GM19372 (cell line): ENCODE results near the gene GJD3.

Source experiments
- ATAC-seq: cut with Tn5 transposase; IDR thresholded peaks from one replicate; pipeline ENCODE4 v1.9.1; 2021; ENCODE audit warnings: mild to moderate bottlenecking, low read depth, moderate library complexity; ENCODE audit not compliant: unreplicated experiment

GJD3 gene

GRCh38 chr17:40343219-40344119, 21.1 kb downstream of the GJD3 start:
- ATAC-seq = no peak

- ATAC-seq = no peak
Observed at GRCh38 chr17:40342504-40343218, 21.9 kb downstream of the GJD3 start.

GRCh38 chr17:40341808-40342503, 22.6 kb downstream of the GJD3 start:
- no peak for ATAC-seq

- ATAC-seq = peak; percentile 73
Observed at GRCh38 chr17:40340880-40341807, 23.4 kb downstream of the GJD3 start.

- no peak for ATAC-seq
Observed at GRCh38 chr17:40340327-40340726, 24.2 kb downstream of the GJD3 start.

- ATAC-seq = no peak
Observed at GRCh38 chr17:40338941-40339649, 25.4 kb downstream of the GJD3 start.

- no peak for ATAC-seq
Observed at GRCh38 chr17:40338058-40338457, 26.5 kb downstream of the GJD3 start.

GRCh38 chr17:40337351-40337750, 27.2 kb downstream of the GJD3 start:
- ATAC-seq = no peak

GRCh38 chr17:40335620-40336019, 28.9 kb downstream of the GJD3 start:
- ATAC-seq = no peak

- ATAC-seq = no peak
Observed at GRCh38 chr17:40333781-40334448, 30.6 kb downstream of the GJD3 start.

- ATAC-seq = no peak
Observed at GRCh38 chr17:40331743-40332641, 32.5 kb downstream of the GJD3 start.

- ATAC-seq = no peak
Observed at GRCh38 chr17:40330850-40331470, 33.6 kb downstream of the GJD3 start.

GRCh38 chr17:40329839-40330794, 34.4 kb downstream of the GJD3 start:
- ATAC-seq = no peak

- ATAC-seq = no peak
Observed at GRCh38 chr17:40328386-40328766, 36.2 kb downstream of the GJD3 start.

- no peak for ATAC-seq
Observed at GRCh38 chr17:40327735-40328385, 36.7 kb downstream of the GJD3 start.

GRCh38 chr17:40327244-40327729, 37.2 kb downstream of the GJD3 start:
- ATAC-seq = no peak
